ENCODE results near the gene VPS37C. TPM values are rescaled to one million over a fixed set of nuclear protein-coding genes. Genes with fewer than 3 reads are reported as not detected.

Gene VPS37C
- total RNA-seq, 1 donor from 2014 or later = 15.8 TPM

DNA sequence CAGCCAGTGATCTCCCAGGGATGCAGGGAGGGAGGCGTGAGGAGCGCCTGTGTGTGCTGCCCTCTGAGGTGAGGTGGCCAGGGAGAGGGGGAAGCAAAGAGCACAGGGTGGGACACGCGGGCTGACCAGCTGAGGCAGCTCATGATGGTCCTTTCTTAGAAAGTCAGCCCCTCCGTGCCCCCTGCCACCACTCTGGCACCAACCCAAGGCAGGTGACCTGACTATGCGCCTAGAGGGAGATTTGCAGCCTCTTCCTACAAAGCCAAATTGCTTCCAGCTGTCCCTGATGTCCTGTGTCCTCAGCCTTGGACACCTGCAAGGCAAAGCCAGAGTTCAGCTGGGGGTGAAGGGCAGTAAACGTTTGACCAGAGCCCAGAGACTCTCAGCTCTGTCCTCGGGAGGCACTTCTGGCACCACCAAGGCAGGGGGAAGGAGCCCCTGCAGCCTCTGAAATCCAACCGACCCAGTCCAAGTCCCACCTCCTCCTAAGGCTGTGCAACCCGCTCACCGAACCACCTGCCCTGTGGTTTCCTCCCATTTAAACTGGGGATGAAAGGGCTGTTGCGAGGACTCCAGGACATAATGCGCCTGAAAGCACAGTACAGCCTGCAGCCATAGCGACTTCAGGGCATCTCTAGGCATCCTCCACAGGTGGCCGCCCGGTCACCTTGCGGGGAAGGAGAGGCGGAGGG is 32.1 kb downstream of the VPS37C start:
- Histone ChIP-seq H3K4me3 (no peak overlapping the region), H3K4me1 (peaks cover 24% of the 10 kb centered on the region), H3K9me3 (replicated peaks) (no peaks in the 10 kb centered on the region), H3K27ac (replicated peaks) (no peak overlapping the region), H3K36me3 (peaks cover 14% of the 10 kb centered on the region), H3K27me3 (ENCODE audit: low read depth) (no peaks in the 10 kb centered on the region)
- intact Hi-C loops (cut with micrococcal nuclease) = no loop called here
- TF ChIP-seq, protein P1, sequence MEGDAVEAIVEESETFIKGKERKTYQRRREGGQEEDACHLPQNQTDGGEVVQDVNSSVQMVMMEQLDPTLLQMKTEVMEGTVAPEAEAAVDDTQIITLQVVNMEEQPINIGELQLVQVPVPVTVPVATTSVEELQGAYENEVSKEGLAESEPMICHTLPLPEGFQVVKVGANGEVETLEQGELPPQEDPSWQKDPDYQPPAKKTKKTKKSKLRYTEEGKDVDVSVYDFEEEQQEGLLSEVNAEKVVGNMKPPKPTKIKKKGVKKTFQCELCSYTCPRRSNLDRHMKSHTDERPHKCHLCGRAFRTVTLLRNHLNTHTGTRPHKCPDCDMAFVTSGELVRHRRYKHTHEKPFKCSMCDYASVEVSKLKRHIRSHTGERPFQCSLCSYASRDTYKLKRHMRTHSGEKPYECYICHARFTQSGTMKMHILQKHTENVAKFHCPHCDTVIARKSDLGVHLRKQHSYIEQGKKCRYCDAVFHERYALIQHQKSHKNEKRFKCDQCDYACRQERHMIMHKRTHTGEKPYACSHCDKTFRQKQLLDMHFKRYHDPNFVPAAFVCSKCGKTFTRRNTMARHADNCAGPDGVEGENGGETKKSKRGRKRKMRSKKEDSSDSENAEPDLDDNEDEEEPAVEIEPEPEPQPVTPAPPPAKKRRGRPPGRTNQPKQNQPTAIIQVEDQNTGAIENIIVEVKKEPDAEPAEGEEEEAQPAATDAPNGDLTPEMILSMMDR (IDR thresholded peaks at IDR 0.05; ENCODE audit: borderline replicate concordance) = no peak
- no peak for DNase-seq

DNA sequence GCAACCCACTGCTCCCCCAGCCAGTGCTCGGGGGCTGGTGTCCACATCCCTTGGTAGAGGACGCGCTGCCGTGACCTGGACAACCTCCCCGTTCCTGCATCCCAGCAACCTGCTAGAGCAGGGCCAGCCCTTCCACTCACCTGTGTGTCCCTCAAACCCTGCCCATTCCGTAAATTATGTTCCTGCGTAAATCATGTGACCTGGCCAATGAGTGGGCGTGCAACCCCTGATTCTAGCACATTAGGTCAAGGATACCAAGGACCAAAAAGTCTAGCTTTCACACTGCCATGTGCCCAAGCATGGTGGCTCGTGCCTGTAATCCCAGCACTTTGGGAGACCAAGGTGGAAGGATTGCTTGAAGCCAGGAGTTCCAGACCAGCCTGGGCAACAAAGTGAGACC is 33.2 kb downstream of the VPS37C start:
- no peaks in the 10 kb centered on the region for H3K9me3 ChIP-seq (replicated peaks)
- no peak overlapping the region for H3K27ac ChIP-seq (replicated peaks)
- no peak overlapping the region for H3K4me3 ChIP-seq
- peaks cover 24% of the 10 kb centered on the region for H3K4me1 ChIP-seq
- peaks cover 14% of the 10 kb centered on the region for H3K36me3 ChIP-seq
- H3K27me3 ChIP-seq (ENCODE audit: low read depth) = no peaks in the 10 kb centered on the region
- DNase-seq = no peak
- intact Hi-C loops (cut with micrococcal nuclease) = no loop called here
- TF ChIP-seq, protein P1 (IDR thresholded peaks at IDR 0.05; ENCODE audit: borderline replicate concordance) = no peak

DNA sequence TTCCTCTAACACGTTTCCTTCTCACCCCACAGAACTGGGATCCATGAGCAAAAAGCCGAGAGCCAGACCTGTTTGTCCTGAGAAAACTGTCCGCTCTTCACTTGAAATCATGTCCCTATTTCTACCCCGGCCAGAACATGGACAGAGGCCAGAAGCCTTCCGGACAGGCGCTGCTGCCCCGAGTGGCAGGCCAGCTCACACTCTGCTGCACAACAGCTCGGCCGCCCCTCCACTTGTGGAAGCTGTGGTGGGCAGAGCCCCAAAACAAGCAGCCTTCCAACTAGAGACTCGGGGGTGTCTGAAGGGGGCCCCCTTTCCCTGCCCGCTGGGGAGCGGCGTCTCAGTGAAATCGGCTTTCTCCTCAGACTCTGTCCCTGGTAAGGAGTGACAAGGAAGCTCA is 35.0 kb downstream of the VPS37C start:
- intact Hi-C loops (cut with micrococcal nuclease) = no loop called here
- peak; percentile 53 for DNase-seq
- Histone ChIP-seq H3K4me3 (peak overlapping the region; percentile 36), H3K4me1 (peaks cover 27% of the 10 kb centered on the region), H3K27ac (replicated peaks) (no peak overlapping the region), H3K27me3 (ENCODE audit: low read depth) (no peaks in the 10 kb centered on the region), H3K36me3 (peaks cover 2% of the 10 kb centered on the region), H3K9me3 (replicated peaks) (no peaks in the 10 kb centered on the region)
- TF ChIP-seq, protein P1 (IDR thresholded peaks at IDR 0.05; ENCODE audit: borderline replicate concordance) = peak; percentile 32

DNA sequence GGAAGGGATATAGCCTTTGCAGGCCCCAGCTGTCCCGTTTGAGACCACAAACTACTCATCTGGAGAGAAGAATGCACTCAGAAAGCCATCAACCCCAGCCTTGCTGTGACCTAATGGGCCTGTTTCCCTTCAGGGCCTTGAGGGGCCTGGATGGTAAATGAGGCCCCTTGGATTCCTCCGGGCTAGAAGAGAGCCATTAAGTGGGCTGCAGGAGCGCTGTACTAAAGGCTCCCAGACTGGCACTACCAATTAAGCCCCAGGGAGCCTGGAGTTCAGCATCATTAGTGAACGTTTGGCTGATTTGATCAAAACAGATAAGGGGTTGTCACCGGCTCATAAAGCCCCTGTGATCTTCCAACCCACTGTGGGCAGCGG is 35.9 kb downstream of the VPS37C start:
- TF ChIP-seq, protein P1 (IDR thresholded peaks at IDR 0.05; ENCODE audit: borderline replicate concordance) = no peak
- no peak for DNase-seq
- H3K27ac ChIP-seq (replicated peaks) = no peak overlapping the region
- intact Hi-C loops (cut with micrococcal nuclease) = no loop called here
- no peaks in the 10 kb centered on the region for H3K36me3 ChIP-seq
- peaks cover 36% of the 10 kb centered on the region for H3K4me1 ChIP-seq
- no peak overlapping the region for H3K4me3 ChIP-seq
- H3K27me3 ChIP-seq (ENCODE audit: low read depth) = no peaks in the 10 kb centered on the region
- no peaks in the 10 kb centered on the region for H3K9me3 ChIP-seq (replicated peaks)

DNA sequence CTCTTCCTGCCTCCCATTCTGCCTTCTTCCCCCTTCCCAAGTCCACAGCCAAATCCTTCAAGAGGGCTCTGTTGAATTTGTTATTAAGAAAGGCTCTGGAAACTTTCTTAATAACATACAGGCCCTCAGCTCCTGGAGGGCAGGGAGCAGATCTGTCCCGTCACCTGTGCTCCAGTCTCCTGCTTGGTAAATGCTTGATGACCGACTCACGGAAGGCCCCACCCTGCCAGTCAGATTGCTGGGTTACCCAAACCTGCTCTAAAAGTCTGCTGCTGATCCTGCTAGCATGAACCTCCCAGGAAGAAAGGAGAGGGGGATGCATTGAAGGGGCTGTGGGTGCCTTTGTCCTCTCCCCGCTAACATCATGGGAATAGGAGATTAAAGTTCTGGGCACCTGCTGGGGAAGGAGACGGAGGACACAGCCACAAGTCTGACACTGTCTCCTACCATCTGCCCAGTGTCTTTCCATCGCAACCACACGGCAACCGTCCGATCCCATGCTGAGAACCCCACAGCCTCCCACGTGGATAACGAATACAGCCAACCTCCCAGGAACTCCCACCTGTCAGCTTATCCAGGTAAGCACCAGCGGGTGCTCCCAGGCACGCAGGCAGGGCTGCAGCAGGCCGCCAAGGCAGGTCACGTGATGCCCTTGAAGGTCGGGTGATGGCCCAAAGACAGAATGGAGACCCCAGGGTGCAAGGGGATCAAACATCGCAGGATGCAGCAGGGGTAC is 36.5 kb downstream of the VPS37C start:
- no peaks in the 10 kb centered on the region for H3K27me3 ChIP-seq (ENCODE audit: low read depth)
- TF ChIP-seq, protein P1 (IDR thresholded peaks at IDR 0.05; ENCODE audit: borderline replicate concordance) = no peak

More for the DNA sequence above, 36.5 kb downstream of the VPS37C start:
- Histone ChIP-seq H3K9me3 (replicated peaks) (no peaks in the 10 kb centered on the region), H3K4me3 (no peak overlapping the region), H3K27ac (replicated peaks) (no peak overlapping the region), H3K36me3 (no peaks in the 10 kb centered on the region), H3K4me1 (peaks cover 31% of the 10 kb centered on the region)
- DNase-seq = no peak
- intact Hi-C loops (cut with micrococcal nuclease) = no loop called here
